Muscle layer of duodenum (tissue), 2 donors: ENCODE results near the gene NKG7.

Experiments used
- H3K27ac ChIP-seq: one replicate; pipeline ENCODE4 v1.7.0; 2013; ENCODE audit warnings: mild to moderate bottlenecking, low read length
- H3K27me3 ChIP-seq: one replicate; pipeline ENCODE4 v1.7.0; 2013; ENCODE audit warnings: low read depth, mild to moderate bottlenecking, control low read depth, low read length
- H3K36me3 ChIP-seq, 2 donors: one replicate each; pipeline ENCODE4 v1.7.0; 2013; ENCODE audit warnings: low read length in 2 of 2, control low read depth in 1 of 2, mild to moderate bottlenecking in 1 of 2; ENCODE audit not compliant: insufficient read depth in 2 of 2, control insufficient read depth in 1 of 2
- H3K4me1 ChIP-seq, 2 donors: one replicate each; pipeline ENCODE4 v1.7.0; 2013; ENCODE audit warnings: low read length in 2 of 2, mild to moderate bottlenecking in 2 of 2, control low read depth in 1 of 2, moderate library complexity in 1 of 2; ENCODE audit not compliant: insufficient read depth in 2 of 2, control insufficient read depth in 1 of 2
- H3K4me3 ChIP-seq, 2 donors: one replicate each; pipeline ENCODE4 v1.7.0; 2013; ENCODE audit warnings: low read length in 2 of 2, low read depth in 1 of 2, mild to moderate bottlenecking in 1 of 2
- H3K9me3 ChIP-seq, 2 donors: one replicate each; pipeline ENCODE4 v1.7.0; 2013; ENCODE audit warnings: low read length in 2 of 2, control low read depth in 1 of 2, mild to moderate bottlenecking in 1 of 2; ENCODE audit not compliant: control insufficient read depth in 1 of 2
- donor health status: healthy.

NKG7 gene

DNA sequence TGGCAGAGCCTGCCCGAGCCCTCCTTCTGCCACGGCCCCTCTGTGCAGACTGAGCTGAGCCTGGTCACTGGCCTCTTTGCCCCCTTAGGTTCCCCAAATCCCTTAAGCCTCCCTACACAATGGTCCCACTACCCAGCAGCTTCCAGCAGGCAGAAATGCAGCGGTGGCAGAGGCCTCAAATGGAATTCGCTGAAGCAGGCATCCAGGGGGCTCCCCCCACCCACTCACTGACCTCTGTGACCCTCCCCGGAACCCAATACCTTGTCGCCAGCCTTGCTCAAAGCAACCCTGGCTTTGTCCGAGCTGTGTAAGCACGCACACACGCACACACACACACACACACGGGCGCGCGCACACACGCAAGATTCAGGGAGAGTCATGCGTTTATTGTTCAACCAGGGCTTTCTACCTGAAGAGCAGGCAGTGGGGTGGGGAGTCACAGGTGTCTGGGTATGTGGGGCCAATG, 15.5 kb upstream of the NKG7 start, which contains the start of gene LIM2:
Gene LIM2, minus strand, starts transcription at position 51 of the 466 bp plus-strand sequence. CDS start 531 bp downstream, outside the sequence.
- H3K27ac ChIP-seq = no peak within 1 kb of the TSS
- no peaks in the 10 kb centered on the region for H3K27me3 ChIP-seq
- H3K4me3 ChIP-seq = no peak within 1 kb of the TSS

DNA sequence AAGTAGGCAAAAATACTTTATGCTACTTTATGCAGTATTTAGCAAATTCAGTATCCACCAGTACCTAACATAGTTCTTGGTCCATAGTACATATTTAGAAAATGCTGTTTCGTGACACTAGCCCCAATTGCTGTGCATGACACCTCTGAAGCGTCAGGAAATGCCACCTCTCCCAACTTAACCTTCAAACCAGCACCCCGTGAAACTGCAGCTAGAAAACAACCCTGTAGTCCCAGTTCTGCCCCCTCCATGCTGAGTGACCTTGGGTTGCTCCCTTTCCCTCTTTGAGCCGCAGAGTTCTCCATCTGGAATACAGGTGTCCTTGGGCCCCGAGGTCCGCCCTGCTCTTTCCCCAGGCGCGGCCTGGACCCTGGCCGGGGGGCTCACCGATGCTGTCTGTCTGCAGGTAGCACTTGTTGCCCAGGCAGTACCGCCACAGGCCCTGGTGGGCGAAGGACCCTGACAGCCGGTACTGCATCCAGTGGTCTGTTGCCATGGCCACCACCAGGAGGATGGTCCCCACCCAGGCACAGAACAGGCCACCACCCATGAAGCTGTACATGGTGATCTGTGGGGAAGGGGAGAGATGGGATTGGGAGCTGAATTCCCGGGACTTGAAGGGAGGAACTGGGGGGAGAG, 14.5 kb upstream of the NKG7 start:
- H3K4me1 ChIP-seq = no peaks in the 10 kb centered on the region
- H3K9me3 ChIP-seq = no peaks in the 10 kb centered on the region
- H3K4me3 ChIP-seq = no peak overlapping the region
- no peaks in the 10 kb centered on the region for H3K36me3 ChIP-seq
- no peaks in the 10 kb centered on the region for H3K27me3 ChIP-seq
- H3K27ac ChIP-seq = no peak overlapping the region

More for the DNA sequence above, 15.5 kb upstream of the NKG7 start, which contains the start of gene LIM2:
- no peaks in the 10 kb centered on the region for H3K4me1 ChIP-seq
- H3K9me3 ChIP-seq = no peaks in the 10 kb centered on the region
- H3K36me3 ChIP-seq = no peaks in the 10 kb centered on the region

DNA sequence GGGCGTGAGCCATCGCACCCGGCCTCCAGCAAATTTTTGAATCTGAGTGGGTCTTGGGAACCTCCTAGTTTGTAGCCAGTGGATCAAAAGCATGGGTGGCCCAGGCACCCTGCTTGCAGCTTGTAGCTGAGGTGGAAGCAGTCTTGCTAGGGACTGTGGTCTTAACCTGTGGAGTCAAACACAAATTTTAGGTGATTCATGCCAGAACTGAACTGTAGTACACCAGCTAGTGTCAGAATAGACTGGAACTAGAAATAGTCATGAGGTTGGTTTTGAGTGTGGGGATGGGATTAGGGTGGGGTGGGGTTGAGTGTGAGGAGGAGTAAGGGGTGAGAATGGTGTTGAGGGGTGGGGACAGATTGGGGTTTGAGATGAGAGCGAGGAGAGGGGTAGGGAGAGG, 9.6 kb upstream of the NKG7 start:
- Histone ChIP-seq H3K27ac (no peak overlapping the region), H3K36me3 (no peaks in the 10 kb centered on the region), H3K4me3 (no peak overlapping the region), H3K27me3 (no peaks in the 10 kb centered on the region), H3K4me1 (no peaks in the 10 kb centered on the region), H3K9me3 (no peaks in the 10 kb centered on the region)

DNA sequence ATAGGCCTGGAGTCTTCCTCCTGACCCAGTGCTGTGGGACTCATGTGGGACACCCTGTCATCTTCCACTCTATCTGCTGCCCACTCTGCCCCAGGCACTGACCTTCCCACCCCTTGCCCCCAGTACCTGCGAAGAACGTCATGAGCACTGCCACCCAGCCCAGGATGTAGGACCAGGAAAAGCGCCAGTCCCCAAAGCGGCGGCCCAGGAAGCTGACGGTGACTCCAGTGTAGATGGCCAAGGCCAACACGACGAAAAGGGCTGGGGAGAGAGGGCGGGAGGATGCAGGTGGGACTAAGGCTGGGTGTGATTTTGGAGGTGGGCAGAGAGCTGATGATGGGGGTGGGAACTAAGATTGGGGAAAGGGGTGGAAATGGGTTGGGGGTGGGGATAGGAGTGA, 7.9 kb upstream of the NKG7 start:
- no peaks in the 10 kb centered on the region for H3K9me3 ChIP-seq
- H3K4me1 ChIP-seq = no peaks in the 10 kb centered on the region
- H3K36me3 ChIP-seq = no peaks in the 10 kb centered on the region
- H3K4me3 ChIP-seq = no peak overlapping the region
- no peaks in the 10 kb centered on the region for H3K27me3 ChIP-seq
- no peak overlapping the region for H3K27ac ChIP-seq

DNA sequence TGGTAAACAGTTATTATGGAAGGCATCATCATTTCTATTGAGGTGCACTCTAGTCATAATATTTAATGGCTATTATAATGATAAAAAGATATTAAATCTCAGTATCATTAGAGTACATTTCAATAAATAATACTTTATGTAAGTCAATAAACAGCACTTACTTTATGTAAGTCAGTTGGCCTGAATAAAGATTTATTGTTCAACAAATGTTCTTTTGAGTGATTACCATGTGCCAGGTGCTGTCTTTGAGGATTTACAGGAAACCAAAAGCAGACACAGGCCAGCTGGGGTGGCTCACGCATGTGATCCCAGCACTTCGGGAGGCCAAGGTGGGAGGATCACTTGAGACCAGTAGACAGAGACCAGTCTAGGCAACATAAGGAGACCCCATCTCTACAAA, 5.0 kb upstream of the NKG7 start:
- Histone ChIP-seq H3K4me3 (no peak overlapping the region), H3K36me3 (no peaks in the 10 kb centered on the region), H3K4me1 (no peaks in the 10 kb centered on the region), H3K27ac (no peak overlapping the region), H3K27me3 (no peaks in the 10 kb centered on the region), H3K9me3 (no peaks in the 10 kb centered on the region)

DNA sequence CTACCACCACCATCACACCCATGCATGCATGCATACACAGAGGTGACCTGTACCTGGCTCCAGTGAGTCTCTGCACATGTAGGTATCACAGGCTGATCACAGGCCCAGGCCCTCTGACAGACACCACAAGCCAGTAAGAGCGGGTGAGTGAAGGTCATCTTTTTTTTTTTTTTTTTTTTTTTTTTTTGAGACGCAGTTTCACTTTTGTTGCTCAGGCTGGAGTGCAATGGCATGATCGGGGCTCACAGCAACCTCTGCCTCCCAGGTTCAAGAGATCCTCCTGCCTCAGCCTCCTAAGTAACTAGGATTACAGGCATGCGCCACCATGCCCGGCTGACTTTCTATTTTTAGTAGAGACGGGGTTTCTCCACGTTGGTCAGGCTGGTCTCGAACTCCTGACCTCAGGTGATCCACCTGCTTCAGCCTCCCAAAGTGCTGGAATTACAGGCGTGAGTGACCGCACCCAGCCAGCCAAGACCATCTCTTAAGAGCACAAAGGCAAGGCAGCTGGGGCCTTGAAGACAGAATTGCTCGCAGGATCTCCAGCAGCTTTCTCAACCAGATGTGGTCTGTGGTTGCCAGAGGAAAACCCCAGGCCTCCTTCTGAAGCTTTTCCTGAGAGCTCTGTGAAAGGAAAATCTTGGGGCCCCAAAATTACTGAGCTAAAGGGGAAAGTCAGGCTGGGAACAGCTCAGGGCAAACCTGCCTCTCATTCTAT, 3.2 kb upstream of the NKG7 start:
- no peak overlapping the region for H3K27ac ChIP-seq
- no peaks in the 10 kb centered on the region for H3K4me1 ChIP-seq

DNA sequence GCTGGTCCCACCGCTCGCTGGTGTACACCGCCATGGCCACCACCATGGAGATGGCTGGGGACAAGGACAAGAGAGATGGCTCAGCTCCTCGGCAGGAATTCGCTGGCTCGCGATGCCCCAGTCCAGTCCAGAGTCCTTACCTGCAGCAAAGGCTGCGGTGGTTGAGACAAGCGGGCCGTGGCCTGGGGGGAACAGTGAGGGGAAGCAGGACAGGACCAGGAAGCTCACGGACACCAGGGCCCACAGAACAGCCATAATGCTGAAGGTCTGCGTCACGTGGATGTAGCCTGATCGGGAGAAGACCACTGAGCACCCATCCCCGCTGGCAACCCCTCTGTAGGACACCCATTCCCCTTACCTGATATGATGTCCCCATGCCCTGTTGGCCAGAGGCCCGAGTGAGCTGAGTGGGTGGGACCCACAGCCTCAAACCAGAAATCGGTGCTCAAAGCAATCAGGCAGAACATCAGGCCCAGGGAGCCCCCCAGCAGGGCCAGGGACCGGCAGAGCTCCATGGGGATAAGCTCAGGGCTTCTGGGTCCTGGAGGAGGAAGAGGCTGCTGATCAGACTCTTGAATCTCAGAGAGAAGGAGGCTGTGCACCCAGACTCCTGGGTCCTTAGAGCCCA, 319 bp downstream of the NKG7 start:
- Histone ChIP-seq H3K9me3 (no peaks in the 10 kb centered on the region), H3K4me1 (peaks cover 0 to 8% of the 10 kb centered on the region in 2 donors), H3K36me3 (no peaks in the 10 kb centered on the region), H3K27me3 (no peaks in the 10 kb centered on the region), H3K4me3 (no peak overlapping the region), H3K27ac (no peak overlapping the region)

More for the DNA sequence above, 3.2 kb upstream of the NKG7 start:
- Histone ChIP-seq H3K4me3 (no peak overlapping the region), H3K27me3 (no peaks in the 10 kb centered on the region), H3K9me3 (no peaks in the 10 kb centered on the region), H3K36me3 (no peaks in the 10 kb centered on the region)

DNA sequence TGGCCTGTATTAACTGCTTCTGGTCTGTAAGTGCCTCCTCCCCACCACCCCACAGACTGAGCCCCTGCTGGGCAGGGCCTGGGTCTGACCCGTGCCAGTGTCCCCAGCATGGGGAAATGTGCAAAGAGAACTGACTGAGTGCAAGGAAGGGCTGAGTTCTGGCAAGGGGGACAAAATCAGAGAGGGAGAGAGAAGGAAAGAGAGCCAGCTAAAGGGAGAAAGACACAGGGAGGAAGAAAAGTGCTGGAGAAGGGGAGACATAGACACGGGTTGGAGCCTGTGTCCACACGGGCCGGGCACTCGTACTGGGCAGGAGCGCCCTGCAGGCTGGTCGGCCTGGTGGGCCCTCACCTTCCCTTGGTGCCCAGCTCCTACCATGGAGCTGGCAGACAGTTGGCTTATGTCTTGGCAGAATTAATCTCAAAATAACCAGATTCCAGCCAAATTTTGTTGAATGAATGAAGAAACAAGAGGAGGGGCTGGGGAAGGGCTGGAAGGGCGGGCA, 1.2 kb downstream of the NKG7 start:
- no peak overlapping the region for H3K4me3 ChIP-seq
- H3K27ac ChIP-seq = no peak overlapping the region
- peaks cover 0 to 8% of the 10 kb centered on the region in 2 donors for H3K4me1 ChIP-seq
- no peaks in the 10 kb centered on the region for H3K27me3 ChIP-seq
- no peaks in the 10 kb centered on the region for H3K9me3 ChIP-seq
- H3K36me3 ChIP-seq = no peaks in the 10 kb centered on the region

DNA sequence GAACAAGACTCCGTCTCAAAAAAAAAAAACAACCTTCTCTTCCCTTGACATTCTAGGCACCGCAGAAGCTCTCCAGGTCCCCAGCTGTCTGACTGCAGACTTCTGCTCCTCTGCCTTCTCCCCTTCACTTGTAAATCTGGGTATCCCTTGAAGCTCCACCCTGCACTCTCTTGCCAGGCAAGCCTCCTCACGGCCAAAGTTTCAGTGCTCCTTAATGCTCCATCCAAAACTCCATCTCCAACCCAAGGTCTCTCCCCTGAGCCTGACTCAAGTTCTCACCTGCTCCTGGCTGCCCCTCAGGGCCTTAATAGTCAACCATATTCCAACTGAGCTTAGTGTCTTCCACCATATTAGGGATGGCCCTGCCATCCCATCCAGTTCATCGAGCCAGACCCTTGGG, 2.2 kb downstream of the NKG7 start:
- Histone ChIP-seq H3K9me3 (no peaks in the 10 kb centered on the region), H3K36me3 (no peaks in the 10 kb centered on the region), H3K27me3 (no peaks in the 10 kb centered on the region), H3K27ac (no peak overlapping the region), H3K4me3 (no peak overlapping the region), H3K4me1 (peaks cover 0 to 8% of the 10 kb centered on the region in 2 donors)

DNA sequence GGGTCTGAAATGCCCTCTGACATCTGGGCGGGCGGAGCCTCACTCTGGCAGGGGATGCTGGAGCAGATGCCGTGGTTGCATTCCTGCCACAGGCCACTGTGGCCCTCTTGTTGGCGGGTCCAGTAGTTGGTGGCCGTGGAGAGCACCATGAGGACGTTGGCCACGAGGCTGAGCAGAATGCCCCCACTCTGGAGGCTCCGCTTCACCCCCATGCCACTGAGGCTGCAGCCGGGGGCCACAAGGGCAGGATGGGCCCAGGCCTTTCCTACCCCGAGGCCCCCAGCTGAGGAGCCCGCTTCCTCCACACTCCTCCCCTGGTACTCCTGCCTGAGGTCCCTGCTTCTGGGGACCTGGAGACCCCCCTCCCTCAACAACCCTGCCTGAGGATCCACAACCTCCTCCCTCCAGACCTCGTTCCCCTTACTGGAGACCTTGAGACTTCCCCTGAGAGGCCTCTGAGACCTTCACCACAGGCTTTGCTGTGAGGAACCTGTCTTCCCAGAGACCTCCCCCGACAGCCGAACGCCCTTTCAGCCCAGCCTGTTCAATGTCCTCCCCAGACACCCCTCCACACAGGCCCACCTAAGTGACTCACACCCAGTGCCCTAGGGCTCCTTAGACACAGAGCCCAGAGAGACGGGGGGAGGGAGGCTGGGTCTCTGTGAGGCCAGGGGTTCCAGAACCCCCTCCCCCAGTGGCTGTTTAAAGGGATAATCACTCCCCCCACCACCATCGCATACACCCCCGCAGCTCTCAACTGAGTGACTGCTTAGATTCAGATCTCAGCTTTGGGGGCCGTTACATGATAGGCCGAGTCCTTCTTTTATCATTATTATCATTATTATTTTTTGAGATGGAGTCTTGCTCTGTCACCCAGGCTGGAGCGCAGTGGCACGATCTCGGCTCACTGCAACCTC, 3.8 kb downstream of the NKG7 start, which contains the start of gene CLDND2:
Gene CLDND2, minus strand, starts transcription at position 638 of the 917 bp plus-strand sequence. Its CDS starts 426 bp downstream, at position 212.
- H3K4me1 ChIP-seq = peaks cover 0 to 20% of the 10 kb centered on the region in 2 donors
- H3K9me3 ChIP-seq = no peaks in the 10 kb centered on the region
- H3K36me3 ChIP-seq = no peaks in the 10 kb centered on the region
- H3K4me3 ChIP-seq = peak within 1 kb of the TSS; percentile 52 to 89
- no peaks in the 10 kb centered on the region for H3K27me3 ChIP-seq
- peak within 1 kb of the TSS; percentile 31 for H3K27ac ChIP-seq
